ENCODE data around the gene PDE4A.

- TF ChIP-seq, protein P1, sequence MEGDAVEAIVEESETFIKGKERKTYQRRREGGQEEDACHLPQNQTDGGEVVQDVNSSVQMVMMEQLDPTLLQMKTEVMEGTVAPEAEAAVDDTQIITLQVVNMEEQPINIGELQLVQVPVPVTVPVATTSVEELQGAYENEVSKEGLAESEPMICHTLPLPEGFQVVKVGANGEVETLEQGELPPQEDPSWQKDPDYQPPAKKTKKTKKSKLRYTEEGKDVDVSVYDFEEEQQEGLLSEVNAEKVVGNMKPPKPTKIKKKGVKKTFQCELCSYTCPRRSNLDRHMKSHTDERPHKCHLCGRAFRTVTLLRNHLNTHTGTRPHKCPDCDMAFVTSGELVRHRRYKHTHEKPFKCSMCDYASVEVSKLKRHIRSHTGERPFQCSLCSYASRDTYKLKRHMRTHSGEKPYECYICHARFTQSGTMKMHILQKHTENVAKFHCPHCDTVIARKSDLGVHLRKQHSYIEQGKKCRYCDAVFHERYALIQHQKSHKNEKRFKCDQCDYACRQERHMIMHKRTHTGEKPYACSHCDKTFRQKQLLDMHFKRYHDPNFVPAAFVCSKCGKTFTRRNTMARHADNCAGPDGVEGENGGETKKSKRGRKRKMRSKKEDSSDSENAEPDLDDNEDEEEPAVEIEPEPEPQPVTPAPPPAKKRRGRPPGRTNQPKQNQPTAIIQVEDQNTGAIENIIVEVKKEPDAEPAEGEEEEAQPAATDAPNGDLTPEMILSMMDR (IDR thresholded peaks at IDR 0.05), result no peak
- TF ChIP-seq POLR2A (IDR thresholded peaks at IDR 0.05), result no peak
Observed at GRCh38 chr19:10516064-10516385, 95.7 kb downstream of the PDE4A start.

All from adrenal gland (tissue), 5 donors.